Left cardiac atrium (tissue), 4 donors: ENCODE measurements around the gene TCF23. TPM values are rescaled to one million over a fixed set of nuclear protein-coding genes. Genes with fewer than 3 reads are reported as not detected.
"Not testable (repeated sequence)": the region's sequence is repeated elsewhere in the genome, so short reads cannot be mapped to it uniquely, and the experiment has no call there.

ENCODE experiments used
- ATAC-seq, 2 donors: fragments of 200-7000 bp; cut with Tn5 transposase; one replicate each; pipeline ENCODE4 v1.9.1; 2020; ENCODE audit warnings: mild to moderate bottlenecking in 2 of 2, moderate library complexity in 2 of 2
- DNase-seq: peaks from one replicate; pipeline ENCODE4 v3.0.0-alpha.2; 2020
- intact Hi-C, 2 donors: fragments of 100-400 bp; cut with DNase I; formaldehyde crosslinking; loops; one replicate each; pipeline versions ENCODE4 v1.14.1 to v1.15.1; 2022 to 2023
- total RNA-seq, 2 donors: library from RNA; stranded (reverse); fragmentation: NEBNext Ultra II Directional; extraction: Animal tissue kit (Norgen Biotek cat#: 25700); gene quantifications; one replicate each; pipeline ENCODE4 v1.2.1, GENCODE V29; 2021
- donor health status: DM: no; HTN: yes; CAD: no.
- donor health status: DM: no; HTN: yes; CAD: no; lungs with severe emphysema.
- donor health status: DM: yes; HTN: yes; CAD: no.
- donor health status: Dilated cardiomyopathy.

The TCF23 gene
- total RNA-seq, 2 donors from 2014 or later: 0.24 TPM; not detected in 1

GRCh38 chr2:27177441-27178351 is 28.9 kb downstream of the TCF23 start:
- no peak for ATAC-seq
- intact Hi-C loops: no loop called here
- DNase-seq: no peak

GRCh38 chr2:27178469-27178868 is 29.7 kb downstream of the TCF23 start:
- DNase-seq: no peak
- intact Hi-C loops: no loop called here
- no peak for ATAC-seq

DNA sequence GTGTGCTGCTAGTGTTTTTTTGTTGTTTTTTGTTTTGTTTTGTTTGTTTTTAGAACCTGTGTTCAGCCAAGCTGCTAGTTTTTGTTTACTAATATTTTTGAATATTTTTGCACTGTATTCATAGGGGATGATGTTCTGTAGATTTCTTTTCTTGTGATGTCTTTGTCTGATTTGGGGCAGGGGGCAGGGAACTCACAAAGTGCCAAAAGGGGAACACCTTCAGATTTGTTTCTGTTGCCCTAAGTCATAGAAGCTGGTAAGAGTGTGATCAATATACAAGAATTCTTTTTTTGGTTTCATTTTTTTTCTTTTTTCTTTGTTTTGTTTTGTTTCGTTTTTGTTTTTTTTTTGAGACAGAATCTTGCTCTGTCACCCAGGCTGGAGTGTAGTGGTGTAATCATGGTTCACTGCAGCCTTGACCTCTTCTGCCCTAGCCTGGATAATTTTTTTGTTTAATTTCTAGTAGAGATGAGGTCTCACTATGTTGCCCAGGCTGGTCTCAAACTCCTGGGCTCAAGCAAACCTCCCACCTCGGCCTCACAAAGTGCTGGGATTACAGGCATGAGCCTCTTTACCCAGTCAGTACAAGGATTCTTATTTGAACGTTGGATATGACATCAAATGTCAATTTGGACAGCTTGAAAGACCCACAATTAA is 30.7 kb downstream of the TCF23 start:
- DNase-seq (no peak), ATAC-seq (no peak)
- intact Hi-C loops: no loop called here

- DNase-seq (no peak), ATAC-seq (no peak)
- intact Hi-C loops: no loop called here
These were observed 33.5 kb downstream of the TCF23 start for GRCh38 chr2:27182346-27182745.

DNA sequence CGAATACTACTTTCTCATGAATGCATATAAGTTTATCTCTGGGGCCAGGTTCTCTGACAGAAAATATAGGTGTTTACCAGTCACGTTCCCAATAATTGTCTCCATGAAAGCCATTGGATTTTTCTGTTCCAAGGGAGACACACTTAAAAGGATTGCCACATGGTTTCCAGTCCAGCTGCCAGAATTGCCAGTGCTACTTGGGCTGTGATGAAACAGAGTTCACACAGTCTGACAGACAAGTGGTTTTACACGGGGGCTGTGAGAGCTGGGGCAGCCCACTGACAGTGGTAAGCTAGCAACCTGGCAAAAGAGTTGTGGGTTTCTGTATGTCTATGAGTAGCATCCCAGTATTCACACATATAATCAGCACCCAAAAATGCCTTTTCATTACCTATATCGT is 35.3 kb downstream of the TCF23 start:
- intact Hi-C loops: no loop called here
- peak; percentile 51 to 60 for ATAC-seq
- peak; percentile 40 for DNase-seq

DNA sequence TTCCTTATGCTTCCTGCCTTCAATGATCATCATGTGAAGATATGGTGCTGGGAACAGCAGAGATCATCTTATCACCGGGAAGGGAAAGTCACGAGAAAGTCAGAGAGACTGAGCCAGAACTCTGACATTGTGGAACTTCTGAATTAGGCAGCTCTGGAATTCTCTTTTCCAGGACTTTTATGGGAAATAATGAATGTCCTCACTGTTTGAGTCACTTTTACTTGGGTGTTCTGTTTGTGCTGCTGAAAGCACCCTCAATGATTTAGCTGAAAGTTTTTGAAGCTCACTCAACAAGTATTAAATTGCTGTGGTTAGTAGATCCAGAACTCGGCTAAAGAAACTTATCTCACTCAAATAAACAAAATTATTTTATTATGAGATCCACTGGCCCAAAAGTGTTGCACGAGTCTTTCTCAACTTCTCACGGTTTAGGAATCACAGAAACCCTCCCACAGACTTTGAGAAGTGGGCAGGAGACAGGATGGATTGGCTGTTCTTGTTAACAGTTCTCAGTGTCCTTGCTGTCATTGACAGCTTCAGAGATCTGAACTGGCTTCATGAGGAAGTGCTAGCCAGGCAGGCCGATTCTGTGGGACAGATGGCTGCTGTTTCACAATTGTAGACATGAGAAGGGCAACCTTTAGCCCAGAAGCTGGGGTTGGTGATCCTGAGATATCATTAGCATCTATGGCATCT is 36.7 kb downstream of the TCF23 start:
- DNase-seq: peak; percentile 48
- peak; percentile 76 to 78 for ATAC-seq
- intact Hi-C loops: no loop called here

GRCh38 chr2:27186613-27187345 is 38.0 kb downstream of the TCF23 start:
- intact Hi-C loops: no loop called here
- DNase-seq (no peak), ATAC-seq (no peak)

- DNase-seq: no peak
- ATAC-seq: no peak
- intact Hi-C loops: loop anchor here in 1 of 2 donors (5.0 kb wide), 1 partner anchor 93 kb away; no protein-coding TSS in a partner anchor
These were observed 41.2 kb downstream of the TCF23 start for GRCh38 chr2:27189989-27190388.

DNA sequence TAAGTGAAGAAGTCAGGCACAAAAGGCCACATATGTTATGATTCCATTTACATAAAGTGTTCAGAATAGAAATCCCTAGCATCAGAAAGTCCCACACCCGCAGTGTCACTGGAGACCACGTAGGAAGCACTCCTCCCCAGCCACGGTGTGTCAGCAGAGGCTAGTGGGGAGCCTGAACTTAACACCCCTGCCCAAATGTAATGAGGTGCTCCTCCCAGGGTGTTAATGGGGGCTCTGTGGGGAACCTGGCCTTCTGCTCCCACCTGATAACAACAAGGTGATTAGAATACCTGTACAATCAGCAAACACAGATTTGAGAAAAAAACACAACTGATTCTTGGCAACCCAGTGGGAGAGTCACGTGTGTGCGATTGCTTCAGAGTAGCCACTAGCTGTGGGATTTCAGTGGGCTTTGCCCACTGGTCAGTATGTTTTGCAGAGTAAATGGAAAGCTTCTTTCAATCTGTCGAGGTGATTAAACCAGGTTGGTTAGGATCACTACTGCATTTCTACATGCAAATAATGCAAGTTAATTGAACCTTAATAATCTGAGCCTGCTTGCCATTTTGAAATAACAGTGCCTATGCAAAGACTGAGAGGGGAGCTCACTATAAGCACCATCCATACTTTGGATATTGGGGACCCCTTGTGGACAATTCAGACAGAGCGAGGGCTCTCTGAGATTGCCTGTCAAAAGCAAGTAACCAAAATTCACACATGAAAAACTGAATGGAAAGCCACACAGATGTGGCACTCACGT is 42.4 kb downstream of the TCF23 start:
- peak; percentile 36 for DNase-seq
- intact Hi-C loops: loop anchor here (1.0 to 5.0 kb wide), 2 partner anchors 93 to 94 kb away; no protein-coding TSS in a partner anchor
- ATAC-seq: peak; percentile 80 to 90

- ATAC-seq (no peak), DNase-seq (no peak)
- intact Hi-C loops: loop anchor here in 1 of 2 donors (5.0 kb wide), 1 partner anchor 97 kb away; no protein-coding TSS in a partner anchor
These were observed 45.9 kb downstream of the TCF23 start for GRCh38 chr2:27194538-27195354.

GRCh38 chr2:27195799-27196198 is 47.0 kb downstream of the TCF23 start:
- intact Hi-C loops: not testable (repeated sequence)

GRCh38 chr2:27198068-27198467 is 49.3 kb downstream of the TCF23 start:
- ATAC-seq, DNase-seq, intact Hi-C loops: not testable (repeated sequence)

More at GRCh38 chr2:27195799-27196198, 47.0 kb downstream of the TCF23 start:
- not testable (repeated sequence) for DNase-seq, ATAC-seq

DNA sequence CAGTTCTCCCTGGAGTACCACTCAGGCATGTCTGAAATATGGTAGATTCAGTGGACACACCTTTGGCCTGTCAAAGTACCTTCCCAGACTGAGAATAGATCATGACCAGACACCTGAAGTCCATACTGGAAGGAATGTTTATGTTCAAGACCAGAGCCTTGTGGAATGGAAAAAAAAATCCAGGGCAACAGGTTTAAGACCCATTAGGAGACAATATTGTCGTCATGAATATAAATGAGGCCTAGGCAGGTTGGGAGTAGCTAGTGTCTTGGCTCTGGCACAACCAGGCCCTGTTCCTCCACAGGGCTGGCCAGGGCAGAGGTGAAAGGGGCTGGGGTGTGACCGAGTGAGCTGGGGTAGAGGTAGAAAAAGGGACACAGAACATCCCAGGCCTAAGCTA is 49.8 kb downstream of the TCF23 start:
- intact Hi-C loops: no loop called here
- DNase-seq (no peak), ATAC-seq (no peak)

GRCh38 chr2:27199241-27199640 is 50.4 kb downstream of the TCF23 start:
- intact Hi-C loops: no loop called here
- ATAC-seq: no peak

GRCh38 chr2:27201675-27202074 is 52.9 kb downstream of the TCF23 start:
- ATAC-seq (no peak), DNase-seq (no peak)
- intact Hi-C loops: no loop called here

More at GRCh38 chr2:27199241-27199640, 50.4 kb downstream of the TCF23 start:
- DNase-seq: no peak

- intact Hi-C loops: no loop called here
- DNase-seq (no peak), ATAC-seq (no peak)
These were observed 54.0 kb downstream of the TCF23 start for GRCh38 chr2:27202854-27203253.

GRCh38 chr2:27203741-27204140 is 54.9 kb downstream of the TCF23 start:
- intact Hi-C loops: no loop called here
- DNase-seq (no peak), ATAC-seq (no peak)
